Endothelial cell of umbilical vein (primary cell): ENCODE measurements around the gene PRKAB1. TPM values are rescaled to one million over a fixed set of nuclear protein-coding genes. Genes with fewer than 3 reads are reported as not detected.

Source experiments
- BruUV-seq: library from RNA; stranded (reverse); fragments of 400-500 nt; replicated peaks from 2 replicates; lab custom pipeline; 2021; lab: Mats Ljungman, UMichigan
- CTCF ChIA-PET: fragments of 300-600, 350-600 bp; sonication (Branson Sonifier 250); formaldehyde crosslinking; loops from one replicate; lab custom pipeline; 2021; ENCODE audit warnings: antibody characterized with exemption, inconsistent platforms; lab: Charles Lee
- POLR2A ChIA-PET: fragments of 300-600, 350-600 bp; sonication (Branson Sonifier 250); formaldehyde crosslinking; loops from one replicate; lab custom pipeline; 2021; ENCODE audit warnings: antibody characterized with exemption, inconsistent platforms; lab: Charles Lee
- DNase-seq: peaks from one replicate; pipeline ENCODE4 v3.0.0-alpha.2; 2011; ENCODE audit warnings: low read depth, low spot score
- FAIRE-seq: peaks from 2 replicates; lab custom pipeline; 2011; peaks lifted over from hg19 to GRCh38; lab: Jason Lieb, UNC
- H2AFZ ChIP-seq: 2 replicates; pipeline ENCODE4 v1.6.0; 2012; ENCODE audit warnings: low read depth, low read length, control low read depth, inconsistent platforms
- H3K27ac ChIP-seq: 2 replicates; pipeline ENCODE4 v1.5.1; 2011; ENCODE audit warnings: low read depth, mild to moderate bottlenecking, control low read depth, low read length, moderate library complexity; ENCODE audit not compliant: insufficient read depth
- H3K27me3 ChIP-seq, 2 experiments: 2 replicates each; pipeline versions ENCODE4 v1.6.0 to v1.6.1; 2011; ENCODE audit warnings: low read length in 2 of 2, mixed read lengths in 1 of 2; ENCODE audit not compliant: control insufficient read depth in 2 of 2, insufficient read depth in 2 of 2
- H3K36me3 ChIP-seq, 2 experiments: 2 replicates in 1 of 2; 3 replicates in 1 of 2; pipeline ENCODE4 v1.5.1; 2011; ENCODE audit warnings: low read length in 2 of 2, mild to moderate bottlenecking in 1 of 2, moderate library complexity in 1 of 2; ENCODE audit not compliant: control insufficient read depth in 2 of 2, insufficient read depth in 2 of 2; ENCODE audit errors: extremely low read depth in 1 of 2
- H3K4me1 ChIP-seq: 3 replicates; pipeline ENCODE4 v1.5.1; 2011; ENCODE audit warnings: mild to moderate bottlenecking, low read length; ENCODE audit not compliant: control insufficient read depth, insufficient read depth; ENCODE audit errors: extremely low read depth
- H3K4me2 ChIP-seq: 2 replicates; pipeline ENCODE4 v1.6.1; 2011; ENCODE audit warnings: low read length, control low read depth, mixed read lengths; ENCODE audit not compliant: insufficient read depth
- H3K4me3 ChIP-seq, 3 experiments: fragments of 200-600 bp in 1 of 3; sonication (generic), shearing (Covaris generic) in 1 of 3; replicated peaks in 1 of 3; 2 replicates each; pipeline ENCODE4 v1.5.1; 2011 to 2016; ENCODE audit warnings: control low read depth in 3 of 3, low read length in 3 of 3, mild to moderate bottlenecking in 2 of 3, inconsistent platforms in 1 of 3, low read depth in 1 of 3, moderate library complexity in 1 of 3; ENCODE audit not compliant: insufficient read depth in 1 of 3
- H3K79me2 ChIP-seq: 2 replicates; pipeline ENCODE4 v1.6.0; 2012; ENCODE audit warnings: low read length, inconsistent platforms; ENCODE audit not compliant: control insufficient read depth, insufficient read depth
- H3K9ac ChIP-seq: replicated peaks from 2 replicates; pipeline ENCODE3; 2011; ENCODE audit warnings: low read length, control low read depth; ENCODE audit not compliant: insufficient read depth; ENCODE audit errors: extremely low read depth
- H3K9me1 ChIP-seq: replicated peaks from 3 replicates; pipeline ENCODE4 v1.6.0; 2011; ENCODE audit warnings: mild to moderate bottlenecking, low read length; ENCODE audit not compliant: control insufficient read depth, insufficient read depth; ENCODE audit errors: extremely low read depth
- H3K9me3 ChIP-seq: replicated peaks from 2 replicates; pipeline ENCODE4 v1.5.1; 2012; ENCODE audit warnings: low read length, inconsistent platforms; ENCODE audit not compliant: control insufficient read depth, insufficient read depth
- H4K20me1 ChIP-seq: replicated peaks from 2 replicates; pipeline ENCODE3; 2011; ENCODE audit warnings: mild to moderate bottlenecking, low read length; ENCODE audit not compliant: control insufficient read depth, insufficient read depth; ENCODE audit errors: extremely low read depth
- EZH2 ChIP-seq: IDR thresholded peaks from 2 replicates; pipeline ENCODE4 v1.6.1; 2012; ENCODE audit warnings: borderline replicate concordance, low read depth, mild to moderate bottlenecking, moderate library complexity, low read length, inconsistent platforms; ENCODE audit not compliant: severe bottlenecking
- FOS ChIP-seq: IDR thresholded peaks from 2 replicates; pipeline ENCODE4 v1.6.1; 2011; ENCODE audit warnings: mild to moderate bottlenecking, low read length, moderate library complexity, borderline replicate concordance; ENCODE audit not compliant: insufficient read depth
- GATA2 ChIP-seq: IDR thresholded peaks from 2 replicates; pipeline ENCODE4 v1.7.0; 2011; ENCODE audit warnings: low read depth, mild to moderate bottlenecking, moderate library complexity, mixed read lengths, low read length; ENCODE audit not compliant: insufficient read length, insufficient read depth
- JUN ChIP-seq: IDR thresholded peaks from 2 replicates; pipeline ENCODE4 v1.6.1; 2011; ENCODE audit warnings: borderline replicate concordance, low read depth; ENCODE audit not compliant: insufficient read length, insufficient read depth
- MAX ChIP-seq: IDR thresholded peaks from 2 replicates; pipeline ENCODE4 v1.6.1; 2011; ENCODE audit not compliant: insufficient read depth, insufficient read length
- MYC ChIP-seq: IDR thresholded peaks from one replicate; pipeline ENCODE4 v1.6.1; 2011; ENCODE audit warnings: mild to moderate bottlenecking, low read depth, low read length
- POLR2A ChIP-seq: IDR thresholded peaks from 2 replicates; pipeline ENCODE4 v1.6.1; 2012; ENCODE audit warnings: low read depth, mild to moderate bottlenecking, control low read depth, low read length
- POLR2AphosphoS5 ChIP-seq: IDR thresholded peaks from 2 replicates; pipeline ENCODE4 v1.6.1; 2012; ENCODE audit warnings: low read depth, mild to moderate bottlenecking, control low read depth, low read length, moderate library complexity; ENCODE audit not compliant: insufficient read depth
- dilution Hi-C: fragments of 300-500 bp; cut with MboI; formaldehyde crosslinking; loops from one replicate; pipeline ENCODE4 v1.15.0; 2019; ENCODE audit warnings: low sequenced_read_pairs; ENCODE audit not compliant: extremely low pct_ligation_motif_present
- intact Hi-C: fragments of 100-400 bp; cut with micrococcal nuclease; formaldehyde crosslinking; loops from one replicate; pipeline ENCODE4 v1.10.0; 2022
- polyA plus RNA-seq, 4 experiments: library from polyadenylated mRNA; depleted of rRNA in 3 of 4; stranded (reverse) in 3 of 4; unstranded in 1 of 4; fragments of >200 nt; gene quantifications; 2 replicates each; pipeline versions ENCODE4 v1.2.1 to v1.2.3, GENCODE V29; 2011 to 2012; ENCODE audit warnings: missing spikeins in 1 of 4
- total RNA-seq: library from RNA; stranded (reverse); gene quantifications from 2 replicates; pipeline ENCODE4 v1.2.3, GENCODE V29; 2021
- TF ChIP-seq, protein P1 (sequence below), 2 donors: IDR thresholded peaks; 1 replicate in 1 of 2; 2 replicates in 1 of 2; pipeline ENCODE4 v1.5.1; 2011; ENCODE audit warnings: low read length in 2 of 2, mild to moderate bottlenecking in 2 of 2, moderate library complexity in 2 of 2, control low read depth in 1 of 2, inconsistent platforms in 1 of 2, low read depth in 1 of 2; ENCODE audit not compliant: insufficient read depth in 1 of 2; ENCODE audit errors: extremely low read depth in 1 of 2

PRKAB1 gene
- total and polyA plus RNA-seq, 2 donors (not counting 3 experiments of a cell fraction or from before 2014, with no cell fraction given), result 23.1 to 27.0 TPM

DNA sequence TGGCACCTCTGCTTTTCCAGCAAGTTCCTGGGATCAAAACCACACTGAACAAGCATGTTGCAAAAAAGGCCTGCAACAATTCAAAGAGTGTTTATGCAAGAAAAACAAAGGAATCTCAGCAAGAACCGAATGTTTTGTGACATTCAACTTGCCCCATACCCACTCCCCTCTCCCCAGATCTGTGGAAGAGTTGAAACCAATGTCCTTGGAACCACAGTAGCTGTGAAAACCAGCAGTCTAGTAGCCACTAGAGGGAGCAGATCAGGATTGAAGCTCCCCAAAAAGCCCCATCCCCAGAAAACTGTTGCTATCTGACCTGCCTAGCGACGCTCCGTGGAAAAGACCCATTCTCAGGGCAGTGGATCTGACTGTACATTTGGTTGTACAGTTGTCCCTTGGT lies 27.1 kb downstream of the PRKAB1 start:
- FAIRE-seq, result peak; percentile 38

GRCh38 chr12:119696943-119697342 lies 29.0 kb downstream of the PRKAB1 start:
- POLR2A ChIA-PET, result no interaction called here
- Histone ChIP-seq H3K9me1 (no peaks in the 10 kb centered on the region), H3K4me2 (no peak overlapping the region), H3K36me3 (no peaks in the 10 kb centered on the region), H4K20me1 (no peaks in the 10 kb centered on the region), H3K9me3 (no peaks in the 10 kb centered on the region), H3K27me3 (no peaks in the 10 kb centered on the region), H3K27ac (no peak overlapping the region), H3K9ac (no peak overlapping the region), H3K4me1 (peaks cover 25% of the 10 kb centered on the region), H3K79me2 (no peaks in the 10 kb centered on the region), H2AFZ (no peak overlapping the region), H3K4me3 (no peak overlapping the region)
- no peak for TF ChIP-seq JUN
- TF ChIP-seq EZH2, result no peak
- no peak for TF ChIP-seq MYC
- TF ChIP-seq POLR2AphosphoS5, result no peak
- TF ChIP-seq FOS, result no peak
- no peak for TF ChIP-seq POLR2A
- TF ChIP-seq, protein P1, sequence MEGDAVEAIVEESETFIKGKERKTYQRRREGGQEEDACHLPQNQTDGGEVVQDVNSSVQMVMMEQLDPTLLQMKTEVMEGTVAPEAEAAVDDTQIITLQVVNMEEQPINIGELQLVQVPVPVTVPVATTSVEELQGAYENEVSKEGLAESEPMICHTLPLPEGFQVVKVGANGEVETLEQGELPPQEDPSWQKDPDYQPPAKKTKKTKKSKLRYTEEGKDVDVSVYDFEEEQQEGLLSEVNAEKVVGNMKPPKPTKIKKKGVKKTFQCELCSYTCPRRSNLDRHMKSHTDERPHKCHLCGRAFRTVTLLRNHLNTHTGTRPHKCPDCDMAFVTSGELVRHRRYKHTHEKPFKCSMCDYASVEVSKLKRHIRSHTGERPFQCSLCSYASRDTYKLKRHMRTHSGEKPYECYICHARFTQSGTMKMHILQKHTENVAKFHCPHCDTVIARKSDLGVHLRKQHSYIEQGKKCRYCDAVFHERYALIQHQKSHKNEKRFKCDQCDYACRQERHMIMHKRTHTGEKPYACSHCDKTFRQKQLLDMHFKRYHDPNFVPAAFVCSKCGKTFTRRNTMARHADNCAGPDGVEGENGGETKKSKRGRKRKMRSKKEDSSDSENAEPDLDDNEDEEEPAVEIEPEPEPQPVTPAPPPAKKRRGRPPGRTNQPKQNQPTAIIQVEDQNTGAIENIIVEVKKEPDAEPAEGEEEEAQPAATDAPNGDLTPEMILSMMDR (IDR thresholded peaks at IDR 0.05; ENCODE audit: extremely low read depth in 1 of 2, insufficient read depth in 1 of 2, low read depth in 1 of 2, low read length in 2 of 2), result no peak
- no peak for TF ChIP-seq MAX
- TF ChIP-seq GATA2, result no peak
- DNase-seq (no peak), FAIRE-seq (no peak)
- intact Hi-C loops, result no loop called here
- CTCF ChIA-PET, result no interaction called here
- no TSS peak for BruUV-seq
- dilution Hi-C loops, result no loop called here

More for the DNA sequence above, 27.1 kb downstream of the PRKAB1 start:
- Histone ChIP-seq H3K36me3 (no peaks in the 10 kb centered on the region), H3K27me3 (no peaks in the 10 kb centered on the region), H3K79me2 (no peaks in the 10 kb centered on the region), H3K4me2 (no peak overlapping the region), H2AFZ (no peak overlapping the region), H4K20me1 (no peaks in the 10 kb centered on the region), H3K9me3 (no peaks in the 10 kb centered on the region), H3K9ac (no peak overlapping the region), H3K9me1 (no peaks in the 10 kb centered on the region), H3K27ac (no peak overlapping the region), H3K4me1 (peaks cover 30% of the 10 kb centered on the region), H3K4me3 (no peak overlapping the region)
- dilution Hi-C loops (no loop called here), intact Hi-C loops (loop anchor here (2.0 kb wide), 1 partner anchor 14 kb away; no protein-coding TSS in a partner anchor)
- CTCF ChIA-PET, result interaction anchor here (0.7 to 2.4 kb wide), 24 partner anchors 9 to 209 kb away, joined by 3 to 85 read pairs (median 4); partner anchors contain the start of gene PRKAB1
- BruUV-seq, result no TSS peak
- POLR2A ChIA-PET, result no interaction called here
- TF ChIP-seq, protein P1 (IDR thresholded peaks at IDR 0.05; ENCODE audit: extremely low read depth in 1 of 2, insufficient read depth in 1 of 2, low read depth in 1 of 2, low read length in 2 of 2), result peak; percentile 47 to 65
- no peak for TF ChIP-seq GATA2
- no peak for DNase-seq
